Stimulated activated CD8-positive, alpha-beta memory T cell treated with anti-CD3 and anti-CD28 coated beads, Interleukin-2, amount 100 ng/mL, for 48 hours (primary cell): Measurements from ENCODE around the gene LCK.

Experiments used
- DNase-seq, 2 donors: peaks; one replicate each; pipeline ENCODE4 v3.0.0-alpha.2; 2020; ENCODE audit warnings: low read depth in 2 of 2

LCK gene

DNA sequence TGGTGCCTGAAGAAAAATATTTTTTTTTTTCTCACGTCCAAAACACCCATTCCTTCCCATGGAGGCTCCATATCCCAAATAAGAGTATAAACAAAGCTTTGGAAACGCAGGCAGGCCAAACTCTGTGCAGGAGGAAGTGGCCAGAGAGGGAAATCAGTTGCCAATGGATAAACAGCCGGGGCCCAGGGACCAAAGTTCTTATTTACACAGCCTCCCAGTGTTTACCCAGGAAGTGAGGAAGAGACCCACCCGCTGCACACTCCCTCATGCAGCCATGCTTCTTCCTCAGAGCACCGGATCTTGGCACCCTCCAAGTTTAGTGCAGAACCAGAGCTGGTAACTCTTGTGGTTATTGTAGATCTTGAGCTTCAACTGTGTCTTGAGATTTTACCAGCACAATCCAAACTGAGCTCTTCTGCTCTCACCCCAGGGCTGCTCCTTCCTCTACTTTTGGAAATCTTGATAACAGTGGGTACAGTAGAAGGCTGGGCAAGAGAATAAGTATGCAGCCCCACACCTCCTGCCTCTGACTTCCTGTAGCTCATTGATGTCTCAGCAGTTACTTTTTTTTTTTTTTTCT lies 70.7 kb downstream of the LCK start:
- DNase-seq: no peak

DNA sequence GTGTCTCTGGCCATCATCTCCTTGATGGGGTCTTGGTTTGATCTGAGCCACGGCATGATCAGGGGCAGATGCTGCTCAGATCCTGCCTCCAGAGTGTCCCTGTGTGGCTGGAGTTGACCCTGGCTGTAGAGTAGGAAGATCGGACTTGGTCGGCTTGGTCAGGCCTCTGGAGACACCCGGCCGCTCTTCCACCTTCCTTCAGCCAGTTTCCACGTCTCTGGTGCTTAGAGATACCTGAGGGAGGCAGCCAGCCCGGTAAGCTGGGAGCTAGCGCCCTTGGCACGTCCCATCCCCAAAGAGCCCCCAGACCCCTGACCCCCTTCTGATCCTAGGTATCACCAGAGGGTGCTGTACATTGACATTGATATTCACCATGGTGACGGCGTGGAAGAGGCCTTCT lies 76.1 kb downstream of the LCK start:
- DNase-seq: no peak

GRCh38 chr1:32329931-32330466 lies 78.9 kb downstream of the LCK start:
- no peak for DNase-seq

GRCh38 chr1:32330558-32331151 lies 79.6 kb downstream of the LCK start:
- DNase-seq: no peak

DNA sequence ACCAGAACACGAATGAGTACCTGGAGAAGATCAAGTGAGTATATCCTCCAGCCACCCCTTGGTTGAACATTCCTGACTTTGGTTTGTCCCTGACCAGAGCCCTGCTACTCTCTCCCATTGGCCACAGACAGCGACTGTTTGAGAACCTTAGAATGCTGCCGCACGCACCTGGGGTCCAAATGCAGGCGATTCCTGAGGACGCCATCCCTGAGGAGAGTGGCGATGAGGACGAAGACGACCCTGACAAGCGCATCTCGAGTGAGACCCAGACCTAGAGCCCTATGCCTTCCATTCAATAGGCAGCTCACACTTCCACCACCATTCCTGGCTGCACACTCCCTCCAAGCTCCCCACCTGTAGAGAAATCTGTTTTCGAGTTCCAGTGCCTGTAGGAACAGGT lies 80.5 kb downstream of the LCK start:
- no peak for DNase-seq

- no peak for DNase-seq
Measured at GRCh38 chr1:32332290-32333079, 81.4 kb downstream of the LCK start.

GRCh38 chr1:32333251-32333963 lies 82.3 kb downstream of the LCK start:
- no peak for DNase-seq

DNA sequence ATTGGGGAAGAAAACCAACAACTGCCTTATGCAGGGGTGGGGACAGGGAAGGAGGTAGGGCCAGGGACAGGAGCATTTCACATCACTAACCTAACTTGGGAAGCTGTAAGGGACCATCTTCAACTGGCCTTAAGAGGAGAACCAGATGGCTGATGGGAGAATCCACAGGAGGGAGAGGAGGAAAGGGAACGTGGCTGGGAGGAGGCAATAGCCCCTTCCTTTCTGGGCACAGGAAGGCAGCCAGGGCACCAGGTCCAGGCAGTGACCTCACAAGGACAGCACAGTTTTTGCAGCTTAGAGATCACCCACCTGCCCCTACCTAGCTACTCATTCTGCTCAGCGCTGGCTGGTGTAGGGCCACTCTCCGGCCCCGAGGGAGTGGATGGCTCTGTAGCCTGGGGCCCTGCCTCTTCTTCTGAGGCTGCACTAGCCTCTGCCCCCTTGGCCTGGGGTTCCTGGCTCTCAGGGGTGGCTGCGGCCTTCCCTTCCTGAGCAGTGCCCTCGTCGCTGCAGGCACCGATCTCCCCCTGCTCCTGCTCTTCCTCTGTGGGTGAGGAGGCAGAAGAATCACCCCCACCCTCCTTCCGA lies 83.3 kb downstream of the LCK start:
- DNase-seq: no peak

- DNase-seq: peak in 1 of 2 donors; percentile 42
Measured at GRCh38 chr1:32334864-32335534, 83.9 kb downstream of the LCK start.

DNA sequence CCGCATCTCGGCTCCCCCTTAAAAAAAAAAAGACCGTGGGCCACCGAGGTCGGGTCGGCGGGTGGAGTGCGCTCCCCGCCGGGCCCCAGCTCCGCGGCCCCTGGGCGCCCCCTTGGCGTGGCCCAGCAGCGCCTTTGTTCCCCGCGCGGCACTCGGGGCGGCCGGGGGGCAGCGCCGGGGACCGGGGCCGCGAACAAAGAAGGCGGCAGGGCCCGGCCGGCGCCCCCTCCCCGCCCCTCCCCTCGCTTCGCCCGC lies 84.4 kb downstream of the LCK start:
- DNase-seq: no peak
